ENCODE data around the gene SMAD9. TPM values are rescaled to one million over a fixed set of nuclear protein-coding genes. Genes with fewer than 3 reads are reported as not detected.
A peak's percentile ranks its signal among the peaks of the same experiment; 100 is the strongest.

Gene SMAD9
- total RNA-seq, 5 donors from 2014 or later (not counting 1 experiment from before 2014, with no cell fraction given) = 0.09 to 0.35 TPM; not detected in 3

DNA sequence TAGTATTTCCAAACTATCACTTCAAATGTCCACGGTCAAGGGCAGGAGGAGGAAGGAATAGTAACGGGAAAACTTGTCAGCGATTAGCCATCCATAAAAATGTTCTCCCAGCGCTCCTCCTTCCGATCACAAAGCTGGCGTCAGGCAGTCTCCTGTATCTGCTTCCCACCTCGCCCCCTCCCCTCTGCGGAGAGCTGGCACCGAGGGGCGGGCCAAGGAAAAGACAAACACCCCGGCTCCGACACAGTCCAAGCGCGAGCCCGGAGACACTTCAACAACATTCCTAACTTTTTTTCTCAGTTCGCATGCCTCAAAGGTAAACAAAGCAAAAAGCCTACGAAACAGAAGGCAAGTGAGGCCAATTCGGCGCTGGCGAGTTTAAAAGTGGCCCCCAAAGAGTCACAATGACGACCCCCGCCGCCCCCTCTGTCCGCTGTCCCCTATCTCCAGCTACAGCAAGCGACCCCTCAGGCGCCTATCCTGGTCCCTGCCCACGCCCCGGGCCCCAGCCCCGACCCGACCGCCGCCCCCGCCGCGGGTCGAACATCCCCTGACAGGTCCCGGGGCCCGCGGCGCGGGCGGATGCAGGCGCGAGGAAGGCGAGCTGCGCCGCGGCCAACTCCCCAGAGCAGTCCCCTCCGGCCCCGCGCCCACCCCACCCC, 736 bp downstream of the SMAD9 start:
- ATAC-seq (replicated peaks in 1 of 4) (peak in 1 of 4 experiments; percentile 20), DNase-seq (no peak)
- Histone ChIP-seq H3K9me3 (no peaks in the 10 kb centered on the region), H3K4me3 (ENCODE audit: control insufficient read depth in 1 of 2, extremely low read depth in 1 of 2, low read length in 1 of 2) (no peak overlapping the region), H3K4me1 (ENCODE audit: control insufficient read depth in 1 of 2, extremely low read depth in 1 of 2, insufficient read depth in 2 of 2, low read length in 2 of 2) (peaks cover 2 to 8% of the 10 kb centered on the region in 2 experiments), H3K36me3 (ENCODE audit: control insufficient read depth in 2 of 2, extremely low read depth in 1 of 2, insufficient read depth in 1 of 2, low read length in 1 of 2) (no peaks in the 10 kb centered on the region), H3K27ac (ENCODE audit: low read length) (no peak overlapping the region), H3K27me3 (replicated peaks in 1 of 2; ENCODE audit: control insufficient read depth in 2 of 2, extremely low read depth in 1 of 2, insufficient read depth in 2 of 2, low read length in 1 of 2) (peaks cover 11 to 23% of the 10 kb centered on the region in 2 experiments)
- Mint-ChIP-seq H3K36me3 (no peaks in the 10 kb centered on the region), H3K4me1 (peaks cover 0 to 12% (median 11%) of the 10 kb centered on the region in 3 donors), H3K27me3 (peaks cover 54 to 64% of the 10 kb centered on the region in 2 donors), H3K9me3 (no peaks in the 10 kb centered on the region), H3K4me3 (peak overlapping the region; percentile 34 to 39 (median 38)), H3K27ac (no peak overlapping the region)
- 4% methylated on average over 38 of the region's 51 CpGs for WGBS (ENCODE audit: insufficient coverage)
- POLR2A ChIA-PET = interaction anchor here in 1 of 2 donors (0.6 kb wide), 1 partner anchor 467 kb away, joined by 3 read pairs; no protein-coding TSS in a partner anchor
- CTCF ChIA-PET = no interaction called here

DNA sequence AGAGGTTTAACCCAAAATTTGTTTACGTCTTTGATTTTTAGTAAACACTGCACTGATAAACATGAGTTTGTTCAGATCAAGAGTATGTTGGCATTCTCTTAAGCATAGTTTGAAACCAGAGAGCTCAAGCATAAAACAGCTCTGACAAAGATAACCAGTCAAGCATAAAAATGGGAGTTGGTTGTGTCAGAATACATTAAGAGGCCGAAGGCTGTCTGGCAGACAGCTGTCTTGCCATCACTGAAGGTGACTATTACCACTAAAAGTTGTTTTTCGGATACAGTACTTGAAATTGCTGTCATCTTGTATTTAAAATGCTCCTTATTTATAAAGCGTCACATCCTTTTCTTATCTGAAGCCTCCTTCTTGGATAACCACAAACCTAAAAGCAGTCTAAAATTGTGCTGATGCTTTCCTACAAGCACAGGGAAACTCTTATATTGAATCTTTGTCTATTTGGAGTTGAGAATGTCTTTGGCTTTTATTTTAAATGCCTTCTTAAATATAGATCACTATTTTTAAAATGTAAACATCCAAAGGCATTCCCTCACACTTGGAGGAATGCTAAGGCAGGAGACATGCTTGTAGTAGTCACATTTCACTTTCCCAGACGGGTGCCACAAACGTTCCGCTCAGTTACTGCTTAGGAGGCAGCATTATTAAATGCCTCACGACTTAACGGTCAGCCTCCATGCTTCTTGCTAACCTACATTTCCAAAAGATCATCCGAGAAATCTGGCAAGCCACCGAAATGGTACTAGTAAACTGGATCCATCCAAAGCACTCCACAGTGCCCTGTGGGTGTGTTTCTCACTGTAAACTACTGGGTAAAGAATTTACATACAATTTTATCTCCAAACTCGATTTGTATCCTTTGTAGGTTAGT, 1.5 kb downstream of the SMAD9 start:
- ChIA-PET POLR2A (interaction anchor here in 1 of 2 donors (0.6 kb wide), 1 partner anchor 33 kb away, joined by 3 read pairs; no protein-coding TSS in a partner anchor), CTCF (no interaction called here)
- Histone ChIP-seq H3K27me3 (replicated peaks in 1 of 2; ENCODE audit: control insufficient read depth in 2 of 2, extremely low read depth in 1 of 2, insufficient read depth in 2 of 2, low read length in 1 of 2) (peaks cover 11 to 20% of the 10 kb centered on the region in 2 experiments), H3K27ac (ENCODE audit: low read length) (no peak overlapping the region), H3K36me3 (ENCODE audit: control insufficient read depth in 2 of 2, extremely low read depth in 1 of 2, insufficient read depth in 1 of 2, low read length in 1 of 2) (no peaks in the 10 kb centered on the region), H3K9me3 (no peaks in the 10 kb centered on the region), H3K4me3 (ENCODE audit: control insufficient read depth in 1 of 2, extremely low read depth in 1 of 2, low read length in 1 of 2) (no peak overlapping the region), H3K4me1 (ENCODE audit: control insufficient read depth in 1 of 2, extremely low read depth in 1 of 2, insufficient read depth in 2 of 2, low read length in 2 of 2) (peaks cover 2 to 8% of the 10 kb centered on the region in 2 experiments)
- Mint-ChIP-seq H3K27ac (no peak overlapping the region), H3K9me3 (no peaks in the 10 kb centered on the region), H3K36me3 (no peaks in the 10 kb centered on the region), H3K4me1 (peaks cover 0 to 12% (median 11%) of the 10 kb centered on the region in 3 donors), H3K4me3 (peak overlapping the region; percentile 34 to 39 (median 38)), H3K27me3 (peaks cover 48 to 65% of the 10 kb centered on the region in 2 donors)
- DNase-seq = no peak
- no CpG with 5 or more reads among the region's 12 CpGs for WGBS (ENCODE audit: insufficient coverage)
- no peak for ATAC-seq (replicated peaks in 1 of 4)

- Mint-ChIP-seq H3K36me3 (no peaks in the 10 kb centered on the region), H3K4me1 (peaks cover 0 to 12% (median 11%) of the 10 kb centered on the region in 3 donors), H3K4me3 (no peak overlapping the region), H3K9me3 (no peaks in the 10 kb centered on the region), H3K27me3 (peaks cover 44 to 67% of the 10 kb centered on the region in 2 donors), H3K27ac (no peak overlapping the region)
- WGBS (ENCODE audit: insufficient coverage) = 79% methylated on average over 2 of the region's 3 CpGs
- no peaks in the 10 kb centered on the region for H3K36me3 ChIP-seq (ENCODE audit: control insufficient read depth in 2 of 2, extremely low read depth in 1 of 2, insufficient read depth in 1 of 2, low read length in 1 of 2)
- ChIA-PET CTCF (no interaction called here), POLR2A (no interaction called here)
- no peak overlapping the region for H3K27ac ChIP-seq (ENCODE audit: low read length)
- H3K27me3 ChIP-seq (replicated peaks in 1 of 2; ENCODE audit: control insufficient read depth in 2 of 2, extremely low read depth in 1 of 2, insufficient read depth in 2 of 2, low read length in 1 of 2) = peaks cover 11 to 20% of the 10 kb centered on the region in 2 experiments
- DNase-seq (no peak), ATAC-seq (replicated peaks in 1 of 4) (no peak)
- peaks cover 2 to 8% of the 10 kb centered on the region in 2 experiments for H3K4me1 ChIP-seq (ENCODE audit: control insufficient read depth in 1 of 2, extremely low read depth in 1 of 2, insufficient read depth in 2 of 2, low read length in 2 of 2)
- H3K4me3 ChIP-seq (ENCODE audit: control insufficient read depth in 1 of 2, extremely low read depth in 1 of 2, low read length in 1 of 2) = no peak overlapping the region
- no peaks in the 10 kb centered on the region for H3K9me3 ChIP-seq
These were observed 2.7 kb downstream of the SMAD9 start for GRCh38 chr13:36917311-36917710.

DNA sequence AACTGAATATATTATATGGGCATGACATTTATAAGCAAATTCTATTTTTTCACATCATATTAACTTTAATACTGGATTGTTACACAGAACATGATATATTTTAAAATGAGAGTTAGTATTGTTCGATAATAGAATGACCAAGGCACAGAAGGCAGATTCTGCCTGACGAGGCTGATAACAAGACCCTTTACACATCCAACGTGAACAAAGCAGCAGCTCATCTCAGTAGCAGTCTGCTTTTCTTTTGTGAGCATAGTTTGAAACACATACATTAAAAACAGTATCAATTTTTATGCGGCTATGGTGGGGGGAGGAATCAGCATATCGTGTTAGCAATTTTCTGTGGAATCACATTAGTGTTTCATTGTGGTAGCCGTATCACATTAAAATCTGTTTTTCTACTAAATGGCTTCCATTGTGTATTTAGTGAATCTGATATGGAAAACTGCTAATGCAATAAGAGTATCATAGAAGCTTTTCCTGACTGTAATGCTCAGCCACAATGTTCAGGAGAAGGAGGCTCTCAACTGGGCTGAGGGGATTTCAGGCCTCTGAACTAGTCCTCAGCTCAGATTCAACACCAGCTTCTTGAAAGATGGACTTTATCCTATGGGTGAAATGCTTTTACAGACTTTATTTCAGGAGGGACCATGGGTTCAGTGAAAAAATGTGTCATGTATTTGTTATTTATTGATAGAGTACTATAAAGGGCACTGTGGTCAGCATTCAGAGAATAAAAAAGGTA, 4.0 kb downstream of the SMAD9 start:
- no peaks in the 10 kb centered on the region for H3K36me3 Mint-ChIP-seq
- H3K27me3 ChIP-seq (replicated peaks in 1 of 2; ENCODE audit: control insufficient read depth in 2 of 2, extremely low read depth in 1 of 2, insufficient read depth in 2 of 2, low read length in 1 of 2) = peaks cover 7 to 19% of the 10 kb centered on the region in 2 experiments
- DNase-seq (no peak), ATAC-seq (replicated peaks in 1 of 4) (no peak)
- no peaks in the 10 kb centered on the region for H3K9me3 ChIP-seq
- no peaks in the 10 kb centered on the region for H3K36me3 ChIP-seq (ENCODE audit: control insufficient read depth in 2 of 2, extremely low read depth in 1 of 2, insufficient read depth in 1 of 2, low read length in 1 of 2)
- CTCF ChIA-PET = no interaction called here
- 100% methylated on average over 1 of the region's 6 CpGs for WGBS (ENCODE audit: insufficient coverage)
- H3K27ac Mint-ChIP-seq = no peak overlapping the region
- no peaks in the 10 kb centered on the region for H3K9me3 Mint-ChIP-seq
- no peak overlapping the region for H3K4me3 Mint-ChIP-seq
- H3K4me1 ChIP-seq (ENCODE audit: control insufficient read depth in 1 of 2, extremely low read depth in 1 of 2, insufficient read depth in 2 of 2, low read length in 2 of 2) = peaks cover 2 to 8% of the 10 kb centered on the region in 2 experiments
- H3K27ac ChIP-seq (ENCODE audit: low read length) = no peak overlapping the region
- peaks cover 40 to 57% of the 10 kb centered on the region in 2 donors for H3K27me3 Mint-ChIP-seq
- POLR2A ChIA-PET = no interaction called here
- H3K4me1 Mint-ChIP-seq = peaks cover 0 to 12% (median 11%) of the 10 kb centered on the region in 3 donors
- no peak overlapping the region for H3K4me3 ChIP-seq (ENCODE audit: control insufficient read depth in 1 of 2, extremely low read depth in 1 of 2, low read length in 1 of 2)

- no peak overlapping the region for H3K4me3 Mint-ChIP-seq
- 52% methylated on average over 2 of the region's 5 CpGs for WGBS (ENCODE audit: insufficient coverage)
- peaks cover 43 to 56% of the 10 kb centered on the region in 2 donors for H3K27me3 Mint-ChIP-seq
These were observed 4.9 kb downstream of the SMAD9 start for GRCh38 chr13:36915106-36915505.

GRCh38 chr13:36914648-36915047, 5.4 kb downstream of the SMAD9 start:
- H3K27me3 ChIP-seq (replicated peaks in 1 of 2; ENCODE audit: control insufficient read depth in 2 of 2, extremely low read depth in 1 of 2, insufficient read depth in 2 of 2, low read length in 1 of 2) = peaks cover 5 to 10% of the 10 kb centered on the region in 2 experiments
- H3K9me3 ChIP-seq = no peaks in the 10 kb centered on the region
- H3K9me3 Mint-ChIP-seq = no peaks in the 10 kb centered on the region
- no peak overlapping the region for H3K4me3 Mint-ChIP-seq
- H3K27me3 Mint-ChIP-seq = peaks cover 43 to 56% of the 10 kb centered on the region in 2 donors
- H3K4me1 ChIP-seq (ENCODE audit: control insufficient read depth in 1 of 2, extremely low read depth in 1 of 2, insufficient read depth in 2 of 2, low read length in 2 of 2) = peaks cover 2 to 6% of the 10 kb centered on the region in 2 experiments
- H3K36me3 ChIP-seq (ENCODE audit: control insufficient read depth in 2 of 2, extremely low read depth in 1 of 2, insufficient read depth in 1 of 2, low read length in 1 of 2) = no peaks in the 10 kb centered on the region
- no peaks in the 10 kb centered on the region for H3K36me3 Mint-ChIP-seq
- ChIA-PET CTCF (no interaction called here), POLR2A (no interaction called here)
- no peak overlapping the region for H3K4me3 ChIP-seq (ENCODE audit: control insufficient read depth in 1 of 2, extremely low read depth in 1 of 2, low read length in 1 of 2)
- no peak overlapping the region for H3K27ac Mint-ChIP-seq
- peaks cover 0 to 9% (median 8%) of the 10 kb centered on the region in 3 donors for H3K4me1 Mint-ChIP-seq
- H3K27ac ChIP-seq (ENCODE audit: low read length) = no peak overlapping the region
- WGBS (ENCODE audit: insufficient coverage) = 100% methylated on average over 2 of the region's 4 CpGs
- ATAC-seq (replicated peaks in 1 of 4) (no peak), DNase-seq (no peak)

More at GRCh38 chr13:36915106-36915505, 4.9 kb downstream of the SMAD9 start:
- ChIA-PET POLR2A (no interaction called here), CTCF (no interaction called here)
- DNase-seq (no peak), ATAC-seq (replicated peaks in 1 of 4) (no peak)
- Mint-ChIP-seq H3K4me1 (peaks cover 0 to 9% (median 8%) of the 10 kb centered on the region in 3 donors), H3K9me3 (no peaks in the 10 kb centered on the region), H3K27ac (no peak overlapping the region), H3K36me3 (no peaks in the 10 kb centered on the region)
- Histone ChIP-seq H3K36me3 (ENCODE audit: control insufficient read depth in 2 of 2, extremely low read depth in 1 of 2, insufficient read depth in 1 of 2, low read length in 1 of 2) (no peaks in the 10 kb centered on the region), H3K4me1 (ENCODE audit: control insufficient read depth in 1 of 2, extremely low read depth in 1 of 2, insufficient read depth in 2 of 2, low read length in 2 of 2) (peaks cover 2 to 8% of the 10 kb centered on the region in 2 experiments), H3K9me3 (no peaks in the 10 kb centered on the region), H3K27me3 (replicated peaks in 1 of 2; ENCODE audit: control insufficient read depth in 2 of 2, extremely low read depth in 1 of 2, insufficient read depth in 2 of 2, low read length in 1 of 2) (peaks cover 5 to 12% of the 10 kb centered on the region in 2 experiments), H3K4me3 (ENCODE audit: control insufficient read depth in 1 of 2, extremely low read depth in 1 of 2, low read length in 1 of 2) (no peak overlapping the region), H3K27ac (ENCODE audit: low read length) (no peak overlapping the region)

Measured in T-cell (primary cell).